Measurements from ENCODE around the gene GTF3C1.

- TF ChIP-seq SIN3A (IDR thresholded peaks at IDR 0.05; ENCODE audit: borderline replicate concordance, insufficient read depth, low read depth, low read length) = no peak
- TF ChIP-seq CTCF (IDR thresholded peaks at IDR 0.05) = no peak
- no peak for TF ChIP-seq POLR2AphosphoS5 (IDR thresholded peaks at IDR 0.05; ENCODE audit: low read depth, low read length)
- no peak for TF ChIP-seq TCF7L2 (IDR thresholded peaks at IDR 0.05; ENCODE audit: low read depth, low read length)
Measured at GRCh38 chr16:27547851-27548250, 1.9 kb downstream of the GTF3C1 start.

Measured in Panc1 (cell line).